ELF-1 (cell line): ENCODE results near the gene KCNJ16.

Source experiments
- DNase-seq: peaks from one replicate; pipeline ENCODE4 v3.0.0-alpha.2; 2016; ENCODE audit warnings: low read depth, low spot score

Gene KCNJ16

GRCh38 chr17:70098030-70098429 is 23.0 kb downstream of the KCNJ16 start:
- DNase-seq, result no peak

- DNase-seq, result no peak
These were observed 24.3 kb downstream of the KCNJ16 start for GRCh38 chr17:70099294-70099693.

- DNase-seq, result no peak
These were observed 24.9 kb downstream of the KCNJ16 start for GRCh38 chr17:70099884-70100283.

- DNase-seq, result no peak
These were observed 26.0 kb downstream of the KCNJ16 start for GRCh38 chr17:70100983-70101382.

- no peak for DNase-seq
These were observed 27.5 kb downstream of the KCNJ16 start for GRCh38 chr17:70102531-70102930.

GRCh38 chr17:70104791-70105523 is 29.9 kb downstream of the KCNJ16 start:
- DNase-seq, result no peak

- no peak for DNase-seq
These were observed 30.6 kb downstream of the KCNJ16 start for GRCh38 chr17:70105641-70106040.

GRCh38 chr17:70106551-70106950 is 31.5 kb downstream of the KCNJ16 start:
- DNase-seq, result no peak

- no peak for DNase-seq
These were observed 32.4 kb downstream of the KCNJ16 start for GRCh38 chr17:70107441-70107840.

GRCh38 chr17:70107904-70108565 is 33.0 kb downstream of the KCNJ16 start:
- no peak for DNase-seq

GRCh38 chr17:70109497-70109896 is 34.5 kb downstream of the KCNJ16 start:
- DNase-seq, result no peak

GRCh38 chr17:70110443-70110880 is 35.4 kb downstream of the KCNJ16 start:
- DNase-seq, result no peak

GRCh38 chr17:70111201-70111600 is 36.2 kb downstream of the KCNJ16 start:
- DNase-seq, result no peak

- no peak for DNase-seq
These were observed 39.4 kb downstream of the KCNJ16 start for GRCh38 chr17:70114405-70114804.

- no peak for DNase-seq
These were observed 40.1 kb downstream of the KCNJ16 start for GRCh38 chr17:70115126-70115525.

- DNase-seq, result no peak
These were observed 41.9 kb downstream of the KCNJ16 start for GRCh38 chr17:70116919-70117318.

- DNase-seq, result no peak
These were observed 44.5 kb downstream of the KCNJ16 start for GRCh38 chr17:70119545-70119944.

- DNase-seq, result no peak
These were observed 45.0 kb downstream of the KCNJ16 start for GRCh38 chr17:70119983-70120382.

GRCh38 chr17:70120425-70120824 is 45.4 kb downstream of the KCNJ16 start:
- no peak for DNase-seq

- DNase-seq, result no peak
These were observed 46.1 kb downstream of the KCNJ16 start for GRCh38 chr17:70121126-70121525.

- no peak for DNase-seq
These were observed 48.2 kb downstream of the KCNJ16 start for GRCh38 chr17:70123193-70123592.

GRCh38 chr17:70124723-70125122 is 49.7 kb downstream of the KCNJ16 start:
- no peak for DNase-seq

- no peak for DNase-seq
These were observed 52.3 kb downstream of the KCNJ16 start for GRCh38 chr17:70127221-70127873.
